GM10266 (cell line): Measurements from ENCODE around the gene ST3GAL6.
"Not testable (repeated sequence)": the region's sequence is repeated elsewhere in the genome, so short reads cannot be mapped to it uniquely, and the experiment has no call there.

Experiments
- DNase-seq: peaks from one replicate; pipeline ENCODE4 v3.0.0; 2012; ENCODE audit errors: extremely low spot score
- CTCF ChIP-seq: IDR thresholded peaks from 2 replicates; pipeline ENCODE4 v1.5.1; 2012; ENCODE audit warnings: mild to moderate bottlenecking, low read depth; ENCODE audit not compliant: control insufficient read depth, insufficient read depth; ENCODE audit errors: missing control alignments

ST3GAL6 gene

GRCh38 chr3:98824256-98824655, 61.1 kb downstream of the ST3GAL6 start:
- no peak for DNase-seq
- TF ChIP-seq CTCF: peak; percentile 29

- no peak for DNase-seq
- no peak for TF ChIP-seq CTCF
Observed at GRCh38 chr3:98826126-98826525, 63.0 kb downstream of the ST3GAL6 start.

GRCh38 chr3:98827221-98827920, 64.2 kb downstream of the ST3GAL6 start:
- DNase-seq: no peak
- no peak for TF ChIP-seq CTCF

- no peak for DNase-seq
- TF ChIP-seq CTCF: no peak
Observed at GRCh38 chr3:98829246-98829832, 66.2 kb downstream of the ST3GAL6 start.

GRCh38 chr3:98831060-98831459, 67.9 kb downstream of the ST3GAL6 start:
- DNase-seq: not testable (repeated sequence)

GRCh38 chr3:98839846-98840245, 76.7 kb downstream of the ST3GAL6 start:
- no peak for DNase-seq
- no peak for TF ChIP-seq CTCF

GRCh38 chr3:98843266-98843959, 80.3 kb downstream of the ST3GAL6 start:
- no peak for DNase-seq
- no peak for TF ChIP-seq CTCF
